CD4-positive, alpha-beta T cell treated with Interleukin-6 at 100 ng/mL for 8 hours (primary cell): ENCODE results near the gene TAF10.

ENCODE experiments used
- DNase-seq: peaks from one replicate; pipeline ENCODE4 v3.0.0-alpha.2; 2020; ENCODE audit warnings: mixed read lengths, low spot score

TAF10 gene

GRCh38 chr11:6612213-6613041 is at the start of gene TAF10:
TSS of gene TAF10 (minus strand) at chr11:6612216. CDS start at chr11:6612189, 27 bp downstream.
- peak; percentile 96 for DNase-seq

GRCh38 chr11:6660712-6661111 is 48.7 kb upstream of the TAF10 start:
- no peak for DNase-seq

GRCh38 chr11:6658647-6659046 is 46.6 kb upstream of the TAF10 start:
- DNase-seq = no peak

- DNase-seq = no peak
Measured at GRCh38 chr11:6657346-6657745, 45.3 kb upstream of the TAF10 start.

- no peak for DNase-seq
Measured at GRCh38 chr11:6656936-6657335, 44.9 kb upstream of the TAF10 start.

- no peak for DNase-seq
Measured at GRCh38 chr11:6656584-6656915, 44.5 kb upstream of the TAF10 start.

GRCh38 chr11:6655790-6656583 is 44.0 kb upstream of the TAF10 start, which contains the start of gene DCHS1:
TSS of gene DCHS1 (minus strand) at chr11:6655809. CDS start at chr11:6641613, 14,196 bp downstream.
- DNase-seq = peak; percentile 11

- DNase-seq = peak; percentile 12
Measured at GRCh38 chr11:6655020-6655789, 43.2 kb upstream of the TAF10 start.

GRCh38 chr11:6654281-6655019 is 42.4 kb upstream of the TAF10 start:
- no peak for DNase-seq

GRCh38 chr11:6653656-6654055 is 41.6 kb upstream of the TAF10 start:
- no peak for DNase-seq

GRCh38 chr11:6653097-6653496 is 41.1 kb upstream of the TAF10 start:
- no peak for DNase-seq

- DNase-seq = no peak
Measured at GRCh38 chr11:6652182-6652581, 40.2 kb upstream of the TAF10 start.

GRCh38 chr11:6650980-6651379 is 39.0 kb upstream of the TAF10 start:
- DNase-seq = no peak

- no peak for DNase-seq
Measured at GRCh38 chr11:6650104-6650503, 38.1 kb upstream of the TAF10 start.

- DNase-seq = no peak
Measured at GRCh38 chr11:6648501-6648900, 36.5 kb upstream of the TAF10 start.

GRCh38 chr11:6647836-6648235 is 35.8 kb upstream of the TAF10 start:
- DNase-seq = no peak

- DNase-seq = peak; percentile 36
Measured at GRCh38 chr11:6646918-6647679, 35.1 kb upstream of the TAF10 start.

GRCh38 chr11:6646576-6646917 is 34.5 kb upstream of the TAF10 start:
- no peak for DNase-seq

GRCh38 chr11:6646071-6646470 is 34.1 kb upstream of the TAF10 start:
- no peak for DNase-seq

- DNase-seq = no peak
Measured at GRCh38 chr11:6642957-6643356, 30.9 kb upstream of the TAF10 start.
